Measurements from ENCODE around the gene CFAP20.

DNA sequence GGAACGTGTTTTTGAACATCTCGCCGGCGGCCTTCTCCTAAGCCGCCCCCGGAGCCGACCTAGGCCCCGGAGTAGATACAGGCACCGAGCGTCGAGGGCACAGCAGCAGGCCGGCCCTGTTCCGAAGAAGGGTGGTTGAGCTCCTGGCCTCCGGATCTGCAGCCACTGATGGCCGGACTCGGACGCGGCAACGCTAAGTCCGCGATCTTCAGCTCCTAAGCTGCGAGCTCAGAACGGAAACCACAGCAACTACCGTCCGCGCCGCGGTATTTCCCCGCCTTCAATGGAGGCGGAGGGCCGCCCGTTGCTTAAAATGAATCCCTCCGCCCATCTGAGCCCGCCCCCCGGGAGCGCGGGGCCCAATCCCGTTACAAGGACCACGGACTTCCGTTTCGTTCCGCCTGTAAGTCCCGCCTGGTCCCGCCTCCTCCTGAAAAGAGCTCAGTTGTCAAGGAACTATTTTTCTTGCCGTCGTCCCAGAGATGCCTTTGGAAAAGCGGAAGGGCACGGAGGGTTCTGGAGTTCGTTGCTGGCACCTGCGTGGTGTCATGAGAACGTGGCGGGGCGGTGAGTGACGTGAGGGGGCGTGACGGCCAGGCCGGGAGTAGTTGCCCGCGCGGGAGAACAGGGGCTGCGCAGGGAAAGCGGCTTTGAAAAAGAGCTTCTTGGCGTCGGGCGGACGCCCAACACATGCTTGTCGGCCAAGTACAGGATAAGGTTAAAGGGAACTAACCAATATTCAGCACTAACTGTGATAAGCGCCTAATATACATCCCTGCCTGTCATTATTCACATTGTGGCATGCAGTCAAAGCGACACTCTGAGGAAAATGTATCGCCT, at the start of gene CFAP20:
- TF ChIP-seq, protein P1, sequence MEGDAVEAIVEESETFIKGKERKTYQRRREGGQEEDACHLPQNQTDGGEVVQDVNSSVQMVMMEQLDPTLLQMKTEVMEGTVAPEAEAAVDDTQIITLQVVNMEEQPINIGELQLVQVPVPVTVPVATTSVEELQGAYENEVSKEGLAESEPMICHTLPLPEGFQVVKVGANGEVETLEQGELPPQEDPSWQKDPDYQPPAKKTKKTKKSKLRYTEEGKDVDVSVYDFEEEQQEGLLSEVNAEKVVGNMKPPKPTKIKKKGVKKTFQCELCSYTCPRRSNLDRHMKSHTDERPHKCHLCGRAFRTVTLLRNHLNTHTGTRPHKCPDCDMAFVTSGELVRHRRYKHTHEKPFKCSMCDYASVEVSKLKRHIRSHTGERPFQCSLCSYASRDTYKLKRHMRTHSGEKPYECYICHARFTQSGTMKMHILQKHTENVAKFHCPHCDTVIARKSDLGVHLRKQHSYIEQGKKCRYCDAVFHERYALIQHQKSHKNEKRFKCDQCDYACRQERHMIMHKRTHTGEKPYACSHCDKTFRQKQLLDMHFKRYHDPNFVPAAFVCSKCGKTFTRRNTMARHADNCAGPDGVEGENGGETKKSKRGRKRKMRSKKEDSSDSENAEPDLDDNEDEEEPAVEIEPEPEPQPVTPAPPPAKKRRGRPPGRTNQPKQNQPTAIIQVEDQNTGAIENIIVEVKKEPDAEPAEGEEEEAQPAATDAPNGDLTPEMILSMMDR (IDR thresholded peaks at IDR 0.05; ENCODE audit: poor library complexity) = no peak
- TF ChIP-seq EZH2 (IDR thresholded peaks at IDR 0.05; ENCODE audit: borderline replicate concordance) (no peak), EZH2phosphoT487 (IDR thresholded peaks at IDR 0.05; ENCODE audit: low read depth, severe bottlenecking, unreplicated experiment) (no peak)
